ENCODE results near the gene PAWR. TPM values are rescaled to one million over a fixed set of nuclear protein-coding genes. Genes with fewer than 3 reads are reported as not detected.
"Not testable (repeated sequence)": the region's sequence is repeated elsewhere in the genome, so short reads cannot be mapped to it uniquely, and the experiment has no call there.

PAWR gene
- total RNA-seq, 4 donors from 2014 or later, result 45.1 to 92.1 (median 59.5) TPM

GRCh38 chr12:79655036-79655435, 35.7 kb downstream of the PAWR start:
- no peaks in the 10 kb centered on the region for H3K36me3 ChIP-seq
- TF ChIP-seq EP300 (IDR thresholded peaks at IDR 0.05) (no peak), POLR2A (IDR thresholded peaks at IDR 0.05) (no peak), CTCF (IDR thresholded peaks at IDR 0.05) (no peak)
- H3K4me3 ChIP-seq, result no peak overlapping the region
- ATAC-seq, result no peak
- no peaks in the 10 kb centered on the region for H3K27me3 ChIP-seq
- WGBS, 2 donors (ENCODE audit: low coverage in 1 of 2), result 36 to 71% methylated on average over 2 of the region's 2 CpGs
- no peak overlapping the region for H3K27ac ChIP-seq
- H3K9me3 ChIP-seq, result no peaks in the 10 kb centered on the region
- peaks cover 0 to 22% (median 0%) of the 10 kb centered on the region in 3 donors for H3K4me1 ChIP-seq

GRCh38 chr12:79652521-79652920, 38.2 kb downstream of the PAWR start:
- 75 to 88% methylated on average over 1 of the region's 1 CpG for WGBS, 2 donors (ENCODE audit: low coverage in 1 of 2)
- no peak for ATAC-seq
- Histone ChIP-seq H3K27me3 (no peaks in the 10 kb centered on the region), H3K4me1 (peaks cover 0 to 8% (median 0%) of the 10 kb centered on the region in 3 donors), H3K4me3 (no peak overlapping the region), H3K36me3 (no peaks in the 10 kb centered on the region), H3K9me3 (no peaks in the 10 kb centered on the region), H3K27ac (no peak overlapping the region)
- TF ChIP-seq POLR2AphosphoS5 (IDR thresholded peaks at IDR 0.05) (no peak), EP300 (IDR thresholded peaks at IDR 0.05) (no peak), POLR2A (IDR thresholded peaks at IDR 0.05) (no peak), CTCF (IDR thresholded peaks at IDR 0.05) (no peak)

- Histone ChIP-seq H3K4me3 (no peak overlapping the region), H3K27me3 (no peaks in the 10 kb centered on the region), H3K27ac (no peak overlapping the region), H3K4me1 (peaks cover 0 to 7% (median 0%) of the 10 kb centered on the region in 3 donors), H3K9me3 (no peaks in the 10 kb centered on the region), H3K36me3 (no peaks in the 10 kb centered on the region)
- 83 to 95% methylated on average over 2 of the region's 2 CpGs for WGBS, 2 donors (ENCODE audit: low coverage in 1 of 2)
- no peak for TF ChIP-seq EP300 (IDR thresholded peaks at IDR 0.05)
- TF ChIP-seq POLR2A (IDR thresholded peaks at IDR 0.05), result no peak
- no peak for TF ChIP-seq CTCF (IDR thresholded peaks at IDR 0.05)
- TF ChIP-seq POLR2AphosphoS5 (IDR thresholded peaks at IDR 0.05), result no peak
- ATAC-seq, result no peak
These were observed 40.3 kb downstream of the PAWR start for GRCh38 chr12:79650440-79650839.

- no peaks in the 10 kb centered on the region for H3K9me3 ChIP-seq
- WGBS, 2 donors (ENCODE audit: low coverage in 1 of 2), result 64 to 80% methylated on average over 1 of the region's 1 CpG
- no peak for TF ChIP-seq CTCF (IDR thresholded peaks at IDR 0.05)
- TF ChIP-seq POLR2AphosphoS5 (IDR thresholded peaks at IDR 0.05), result no peak
- TF ChIP-seq EP300 (IDR thresholded peaks at IDR 0.05), result no peak
- no peak for TF ChIP-seq POLR2A (IDR thresholded peaks at IDR 0.05)
- no peak for ATAC-seq
- no peaks in the 10 kb centered on the region for H3K27me3 ChIP-seq
- H3K4me3 ChIP-seq, result no peak overlapping the region
- peaks cover 0 to 9% (median 0%) of the 10 kb centered on the region in 3 donors for H3K4me1 ChIP-seq
- no peak overlapping the region for H3K27ac ChIP-seq
- H3K36me3 ChIP-seq, result no peaks in the 10 kb centered on the region
These were observed 41.9 kb downstream of the PAWR start for GRCh38 chr12:79648881-79649280.

GRCh38 chr12:79646843-79647242, 43.9 kb downstream of the PAWR start:
- peaks cover 0 to 19% (median 2%) of the 10 kb centered on the region in 3 donors for H3K4me1 ChIP-seq
- H3K36me3 ChIP-seq, H3K27me3 ChIP-seq, ATAC-seq, H3K27ac ChIP-seq, H3K4me3 ChIP-seq, H3K9me3 ChIP-seq: not testable (repeated sequence)
- 93% methylated on average over 4 of the region's 4 CpGs; no CpG with 5 or more reads in 1 of the 2 donors for WGBS, 2 donors (ENCODE audit: low coverage in 1 of 2)
